HG03378 (cell line): ENCODE measurements around the gene SLC35G2.
A peak's percentile ranks its signal among the peaks of the same experiment; 100 is the strongest.
"Not testable (repeated sequence)": the region's sequence is repeated elsewhere in the genome, so short reads cannot be mapped to it uniquely, and the experiment has no call there.

Experiments
- ATAC-seq: cut with Tn5 transposase; IDR thresholded peaks from one replicate; pipeline ENCODE4 v1.9.1; 2021; ENCODE audit warnings: mild to moderate bottlenecking, moderate library complexity; ENCODE audit not compliant: unreplicated experiment

Gene SLC35G2

GRCh38 chr3:136835089-136835812 lies 16.3 kb downstream of the SLC35G2 start:
- no peak for ATAC-seq

GRCh38 chr3:136835813-136836510 lies 17.0 kb downstream of the SLC35G2 start:
- ATAC-seq = no peak

DNA sequence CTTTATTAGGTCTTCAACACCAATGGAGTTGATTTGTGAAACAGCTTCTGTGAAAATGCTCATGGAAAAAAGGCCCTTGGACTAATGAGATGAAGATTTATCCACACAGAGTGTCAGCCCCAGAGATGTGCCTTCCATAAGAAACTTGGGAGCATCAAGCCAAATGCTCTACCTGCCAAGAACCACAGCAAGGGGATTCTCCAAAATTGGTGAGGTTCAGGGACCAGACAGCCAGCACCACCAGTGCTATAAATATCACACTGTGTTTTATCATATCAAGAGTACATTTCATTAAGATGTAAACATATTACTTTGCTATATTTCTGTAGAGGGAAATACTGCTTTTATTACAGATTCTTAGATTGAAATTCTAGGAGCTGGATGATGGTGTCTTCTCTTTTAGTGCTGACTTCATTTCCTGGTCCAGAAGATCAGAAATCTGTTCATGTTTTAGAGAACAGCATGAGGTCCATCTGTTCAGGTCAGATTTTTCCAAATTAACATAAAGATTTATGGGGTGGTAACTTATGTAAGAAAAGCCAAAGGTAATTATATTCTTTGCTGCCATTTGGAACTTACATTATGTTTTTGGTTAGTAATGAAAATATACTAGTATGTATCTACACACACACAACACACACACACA lies 17.7 kb downstream of the SLC35G2 start:
- no peak for ATAC-seq

DNA sequence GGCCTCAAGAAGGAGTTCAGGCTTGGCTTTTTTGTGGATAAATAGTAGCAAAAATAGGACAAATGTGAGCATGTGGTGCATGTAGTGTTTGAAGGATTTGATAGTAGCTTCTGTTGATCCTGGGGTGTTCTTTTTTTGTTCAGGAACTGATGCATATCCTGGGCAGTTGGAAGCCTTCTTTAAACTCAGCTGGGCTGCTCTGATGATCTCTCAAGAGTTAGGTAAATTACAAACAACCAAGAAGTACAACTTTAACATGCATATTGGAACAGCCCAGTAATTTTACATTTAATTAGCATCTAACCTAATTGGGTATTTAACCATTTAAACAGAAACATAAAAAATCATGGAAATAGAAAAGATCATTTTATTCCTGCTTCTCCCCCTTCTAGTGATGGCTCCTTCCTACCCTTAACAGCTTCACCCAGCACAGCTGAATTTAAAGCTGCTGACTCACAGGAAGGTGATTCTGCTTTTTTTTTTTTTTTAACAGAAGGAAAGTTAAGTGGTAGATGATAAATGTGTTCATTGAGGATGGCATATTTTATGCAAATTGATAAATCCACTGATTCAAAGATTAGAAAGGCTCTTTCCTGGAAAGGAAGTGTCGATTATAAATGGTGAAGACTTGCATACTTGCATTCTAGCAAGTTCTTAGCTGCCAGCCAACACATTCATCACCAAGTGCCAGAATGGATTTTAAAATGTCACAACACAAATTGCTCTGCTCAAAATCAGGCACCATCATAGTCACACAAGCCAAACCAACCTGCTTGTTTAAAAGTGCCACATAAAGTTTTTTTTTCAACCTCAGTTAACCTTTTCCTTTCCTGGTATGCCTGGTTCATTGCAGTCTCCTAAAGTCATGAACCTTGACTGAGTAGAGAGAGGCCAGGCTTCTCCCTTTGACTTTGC lies 20.0 kb downstream of the SLC35G2 start:
- no peak for ATAC-seq

DNA sequence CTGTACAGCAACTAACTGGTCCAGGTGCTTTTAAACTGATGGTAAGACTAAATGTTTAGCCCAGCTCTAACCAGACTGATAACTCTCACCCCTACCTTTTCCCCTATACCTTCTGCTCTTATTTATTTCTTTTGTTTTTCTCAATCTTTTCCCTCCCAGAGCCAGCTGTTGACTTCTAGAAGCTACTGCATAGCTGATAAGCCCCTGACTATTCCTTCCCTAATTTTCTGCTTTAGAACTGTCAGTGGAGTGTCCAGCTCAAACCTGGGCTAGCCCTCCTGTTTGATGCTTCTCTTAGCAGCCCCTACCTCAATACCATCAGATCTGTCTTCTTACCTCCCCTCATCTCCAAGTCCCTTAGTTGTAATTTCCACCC lies 20.6 kb downstream of the SLC35G2 start:
- ATAC-seq = no peak

- ATAC-seq = no peak
Observed at GRCh38 chr3:136840252-136840651, 21.3 kb downstream of the SLC35G2 start.

DNA sequence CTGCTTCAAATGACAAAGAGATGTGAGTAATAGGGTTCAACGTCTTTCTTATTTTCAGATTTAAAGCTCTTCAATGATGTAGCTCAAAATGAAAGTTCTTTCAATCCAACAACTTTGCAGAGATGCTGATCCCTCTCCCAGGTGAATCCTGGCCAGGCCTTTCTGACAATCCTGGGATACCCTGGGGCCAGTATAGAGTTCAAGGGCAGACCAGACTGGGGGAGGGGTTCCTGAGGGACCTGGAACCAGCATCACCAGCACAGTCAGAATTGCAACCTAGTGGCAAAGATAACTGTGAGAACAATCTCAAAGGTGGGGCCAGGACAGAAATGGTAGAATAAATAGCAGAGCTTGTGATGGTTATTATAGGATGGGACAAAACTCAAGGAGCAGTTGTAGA lies 23.4 kb downstream of the SLC35G2 start:
- ATAC-seq = no peak

DNA sequence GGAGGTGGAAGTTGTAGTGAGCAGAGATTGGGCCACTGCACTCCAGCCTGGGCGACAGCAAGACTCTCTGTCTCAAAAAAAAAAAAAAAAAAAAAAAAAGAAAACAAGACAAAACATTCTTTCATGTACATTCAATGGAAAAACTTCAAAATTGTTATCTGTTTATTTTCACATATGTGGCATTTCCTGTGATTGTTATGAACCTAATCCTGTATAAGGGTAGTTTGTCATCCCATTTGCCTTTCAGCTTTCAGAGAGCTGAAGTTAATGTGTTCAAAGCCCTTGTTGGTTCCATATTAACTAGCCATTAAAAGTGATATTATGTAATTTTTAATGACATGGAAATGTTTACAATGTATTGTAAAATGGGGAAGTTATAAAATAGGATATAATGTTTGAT lies 25.8 kb downstream of the SLC35G2 start:
- ATAC-seq = no peak

DNA sequence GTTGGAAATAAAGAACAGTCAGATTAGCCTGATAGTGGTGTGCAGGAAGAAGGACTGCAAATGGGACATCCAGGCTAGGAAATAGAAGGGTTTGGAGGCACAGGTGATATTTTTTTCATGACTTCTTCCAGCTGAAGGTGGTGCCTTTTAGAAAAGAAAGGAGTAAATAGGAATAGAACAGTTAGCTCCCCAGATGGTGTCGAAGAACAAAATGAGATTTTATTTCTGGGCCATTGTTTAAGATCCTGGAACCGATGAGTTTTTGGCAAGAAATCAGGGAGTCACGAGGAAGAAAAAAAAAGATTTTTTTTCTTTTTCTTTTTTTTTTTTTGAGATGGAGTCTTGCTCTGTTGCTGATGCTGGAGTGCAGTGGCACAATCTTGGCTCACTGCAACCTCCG lies 33.3 kb downstream of the SLC35G2 start:
- ATAC-seq = no peak

- ATAC-seq = no peak
Observed at GRCh38 chr3:136856665-136857064, 37.7 kb downstream of the SLC35G2 start.

GRCh38 chr3:136858381-136858780 lies 39.5 kb downstream of the SLC35G2 start:
- ATAC-seq = no peak

- no peak for ATAC-seq
Observed at GRCh38 chr3:136860541-136860940, 41.6 kb downstream of the SLC35G2 start.

DNA sequence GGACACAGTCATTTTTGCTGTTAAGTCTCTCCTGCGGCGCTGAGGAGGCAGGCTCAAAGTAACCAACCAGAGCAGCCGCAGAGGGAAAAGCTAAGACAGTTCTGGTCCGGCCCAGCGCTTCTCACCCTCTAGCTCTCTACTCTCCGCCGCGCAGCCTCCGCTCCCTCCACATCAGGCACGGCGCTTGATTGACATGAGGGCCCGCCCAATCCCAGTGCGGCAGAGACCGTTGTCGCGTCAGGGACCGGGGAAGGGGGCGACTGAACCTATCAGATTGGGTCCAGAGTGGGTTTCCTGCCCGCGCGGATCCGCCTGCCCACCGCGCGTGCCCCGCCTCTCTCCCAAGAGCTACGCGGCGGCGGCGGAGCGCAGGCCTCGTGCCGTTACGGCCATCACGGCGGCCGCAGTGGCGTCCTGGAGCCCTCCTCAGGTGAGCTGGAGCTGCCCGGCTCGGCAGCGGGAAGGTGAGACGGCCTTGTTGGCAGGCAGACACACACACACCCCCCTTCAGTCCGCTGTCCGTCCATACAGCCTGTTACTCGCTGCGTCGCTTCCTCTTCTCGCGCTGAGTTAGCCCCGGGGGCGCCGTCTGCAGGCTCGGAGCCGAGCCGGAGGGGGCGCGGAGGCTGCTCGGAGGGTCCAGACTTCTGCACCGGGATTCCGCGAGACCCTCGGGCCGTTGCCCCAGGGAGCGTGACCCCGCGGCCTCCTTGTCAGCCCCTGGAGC lies 43.1 kb downstream of the SLC35G2 start, which contains the start of gene NCK1:
Gene NCK1, plus strand, starts transcription at position 319 of the 727 bp plus-strand sequence. CDS start 65,794 bp downstream, outside the sequence.
- peak; percentile 97 for ATAC-seq

GRCh38 chr3:136862617-136863322 lies 43.8 kb downstream of the SLC35G2 start:
- no peak for ATAC-seq

DNA sequence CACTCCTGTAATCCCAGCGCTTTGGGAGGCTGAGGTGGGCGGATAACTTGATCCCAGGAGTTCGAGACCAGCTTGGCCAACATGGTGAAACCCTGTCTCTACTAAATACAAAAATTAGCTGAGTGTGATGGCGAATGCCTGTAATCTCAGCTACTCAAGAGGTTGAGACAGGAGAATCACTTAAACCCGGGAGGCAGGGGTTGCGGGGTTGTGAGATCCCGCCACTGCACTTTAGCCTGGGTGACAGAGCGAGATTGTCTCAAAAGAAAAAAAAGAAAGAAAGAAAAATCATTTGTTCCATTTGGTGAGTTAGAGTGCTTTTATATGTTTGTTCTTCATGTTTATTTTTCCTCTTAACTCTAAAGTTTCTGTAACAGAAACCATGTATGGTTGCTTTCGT lies 50.4 kb downstream of the SLC35G2 start:
- no peak for ATAC-seq

DNA sequence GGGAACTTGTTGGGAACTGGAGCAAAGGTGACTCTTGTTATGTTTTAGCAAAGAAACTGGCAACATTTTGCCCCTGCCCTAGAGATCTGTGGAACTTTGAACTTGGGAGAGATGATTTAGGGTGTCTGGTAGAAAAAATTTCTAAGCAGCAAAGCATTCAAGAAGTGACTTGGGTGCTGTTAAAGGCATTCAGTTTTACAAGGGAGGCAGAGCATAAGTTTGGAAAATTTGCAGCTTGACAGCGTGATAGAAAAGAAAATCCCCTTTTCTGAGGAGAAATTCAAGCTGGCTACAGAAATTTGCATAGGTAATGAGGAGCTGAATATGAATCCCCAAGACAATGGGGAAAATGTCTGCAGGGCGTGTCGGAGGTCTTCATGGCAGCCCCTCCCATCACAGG lies 53.3 kb downstream of the SLC35G2 start:
- ATAC-seq = not testable (repeated sequence)

- ATAC-seq = not testable (repeated sequence)
Observed at GRCh38 chr3:136879510-136879909, 60.6 kb downstream of the SLC35G2 start.

DNA sequence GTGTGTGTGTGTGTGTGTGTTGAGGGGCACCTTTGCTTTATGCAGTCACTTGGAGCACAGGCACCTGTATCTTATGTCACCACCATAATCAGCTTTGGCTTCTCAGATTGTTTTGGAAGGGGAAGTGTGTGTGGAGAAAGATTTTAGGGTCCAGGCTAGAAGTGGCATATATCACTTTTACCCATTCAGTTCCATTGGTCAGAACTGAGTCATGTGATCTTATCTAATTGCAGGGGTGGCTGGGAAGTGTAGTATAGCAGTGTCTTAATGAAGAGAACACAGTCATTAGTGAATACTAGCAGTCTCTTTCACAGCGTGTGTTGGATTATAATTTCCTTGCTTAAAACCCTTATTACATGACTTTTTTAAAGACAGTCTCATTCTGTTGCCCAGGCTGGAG lies 63.6 kb downstream of the SLC35G2 start:
- ATAC-seq = no peak

DNA sequence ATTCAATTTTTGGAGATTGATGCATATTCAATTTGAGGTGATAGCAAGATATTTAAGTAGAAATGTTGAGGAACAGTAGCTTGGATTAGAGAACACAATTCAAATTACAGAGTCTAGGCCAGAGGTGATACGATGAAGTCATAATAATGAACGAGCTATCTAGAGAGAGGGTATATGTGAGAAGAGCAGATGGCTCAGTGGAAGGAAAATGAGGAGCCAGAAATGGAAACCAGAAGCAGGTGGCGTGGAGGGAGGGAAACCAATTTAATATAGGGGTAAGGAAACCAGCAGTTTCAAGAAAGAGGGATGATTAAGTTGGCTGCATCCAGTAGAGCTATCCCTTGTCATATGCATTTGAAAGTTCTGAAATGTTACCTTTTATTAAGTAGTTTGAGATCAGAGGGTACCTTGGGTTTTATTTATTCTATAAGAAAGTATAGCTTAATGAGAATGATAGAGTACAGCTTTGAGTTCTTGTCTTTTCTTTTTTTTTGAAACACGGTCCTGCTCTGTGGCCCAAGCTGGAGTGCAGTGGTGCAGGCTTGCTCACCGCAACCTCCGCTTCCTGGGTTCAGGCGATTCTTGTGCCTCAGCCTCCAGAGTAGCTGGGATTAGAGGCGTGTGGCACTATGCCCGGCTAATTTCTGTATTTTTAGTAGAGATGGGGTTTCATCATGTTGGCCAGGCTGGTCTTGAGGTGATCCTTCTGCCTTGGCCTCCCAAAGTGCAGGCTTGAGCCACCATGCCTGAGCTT lies 65.2 kb downstream of the SLC35G2 start:
- no peak for ATAC-seq
